Measurements from ENCODE around the gene PREX1.
"Not testable (repeated sequence)": the region's sequence is repeated elsewhere in the genome, so short reads cannot be mapped to it uniquely, and the experiment has no call there.

Gene PREX1

DNA sequence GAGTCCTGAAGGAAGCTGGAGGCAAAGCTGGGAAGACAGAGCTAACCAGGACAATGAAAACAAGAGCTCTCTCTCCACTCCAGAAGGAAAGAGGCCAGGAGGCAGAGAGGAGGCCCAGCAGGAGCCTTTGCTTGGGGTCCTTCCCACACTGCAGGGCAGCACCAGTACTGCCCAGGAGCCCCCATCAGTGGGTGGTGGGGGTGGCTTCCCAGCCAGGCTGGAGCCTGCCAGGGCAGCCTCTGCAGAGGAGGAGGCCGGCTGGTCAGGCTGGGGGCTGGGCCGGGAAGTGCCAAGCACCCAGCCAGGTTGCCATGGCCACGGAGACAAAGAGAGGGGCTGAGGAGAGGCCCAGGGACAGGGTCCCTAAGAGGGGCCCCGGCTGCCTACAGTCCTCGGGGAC, 33.4 kb downstream of the PREX1 start:
- DNase-seq (ENCODE audit: low spot score), result no peak

DNA sequence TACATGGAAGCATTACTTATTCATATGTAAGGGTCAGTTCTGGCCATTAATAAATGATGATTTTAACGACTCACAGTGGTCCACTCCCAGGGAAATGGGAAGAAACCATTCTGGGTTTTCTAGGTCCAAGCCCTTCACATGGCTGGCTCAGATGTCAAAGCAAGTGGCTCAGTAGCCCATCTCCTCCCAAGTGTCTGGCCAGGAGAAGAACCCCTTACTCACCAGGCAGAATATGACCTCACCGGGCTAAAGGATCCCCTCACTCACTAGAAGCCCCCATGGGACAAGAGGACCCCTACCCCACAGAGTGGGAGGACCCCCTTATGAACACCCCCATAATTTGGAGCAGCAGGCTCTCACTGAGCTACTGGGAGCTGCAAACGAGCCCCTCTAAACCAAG, 34.0 kb downstream of the PREX1 start:
- DNase-seq (ENCODE audit: low spot score), result no peak

DNA sequence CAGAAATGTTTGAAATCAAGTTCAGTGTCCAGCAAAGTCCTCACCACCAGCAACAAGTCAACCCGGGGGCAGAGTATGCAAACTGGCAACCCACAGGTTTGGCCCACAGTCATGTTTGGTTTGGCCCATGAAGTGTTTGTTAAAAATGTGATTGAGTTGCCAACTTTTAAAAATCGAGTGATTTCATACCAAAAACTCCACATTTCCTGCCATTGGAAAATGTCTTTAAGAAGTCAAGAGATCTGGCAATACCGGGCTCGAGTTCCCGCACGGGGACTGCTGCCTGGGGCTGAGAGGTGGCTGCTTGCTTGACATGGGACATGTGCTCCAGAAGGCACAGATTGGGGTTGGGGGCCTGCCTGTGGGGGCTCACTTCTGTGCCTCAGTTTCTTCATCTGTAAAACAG, 36.1 kb downstream of the PREX1 start:
- DNase-seq (ENCODE audit: low spot score), result no peak

DNA sequence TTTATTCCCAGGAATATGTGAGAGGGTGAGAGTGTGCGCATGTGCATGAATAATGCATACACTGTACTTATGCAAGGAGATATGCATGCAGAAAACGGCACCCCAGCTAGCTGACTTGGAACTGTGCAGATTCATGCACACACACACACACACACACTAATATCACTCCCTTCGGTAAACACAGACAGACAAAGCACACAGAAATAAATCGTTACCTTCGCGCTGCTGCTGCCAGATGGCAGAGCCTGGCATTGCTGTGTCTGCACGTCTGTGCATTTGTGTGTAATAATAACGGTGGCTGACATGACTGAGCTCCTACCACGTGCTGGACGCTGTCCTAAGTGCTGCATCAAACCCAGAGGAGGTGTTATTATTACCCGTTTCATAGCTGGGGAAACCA, 36.8 kb downstream of the PREX1 start:
- DNase-seq (ENCODE audit: low spot score), result no peak

DNA sequence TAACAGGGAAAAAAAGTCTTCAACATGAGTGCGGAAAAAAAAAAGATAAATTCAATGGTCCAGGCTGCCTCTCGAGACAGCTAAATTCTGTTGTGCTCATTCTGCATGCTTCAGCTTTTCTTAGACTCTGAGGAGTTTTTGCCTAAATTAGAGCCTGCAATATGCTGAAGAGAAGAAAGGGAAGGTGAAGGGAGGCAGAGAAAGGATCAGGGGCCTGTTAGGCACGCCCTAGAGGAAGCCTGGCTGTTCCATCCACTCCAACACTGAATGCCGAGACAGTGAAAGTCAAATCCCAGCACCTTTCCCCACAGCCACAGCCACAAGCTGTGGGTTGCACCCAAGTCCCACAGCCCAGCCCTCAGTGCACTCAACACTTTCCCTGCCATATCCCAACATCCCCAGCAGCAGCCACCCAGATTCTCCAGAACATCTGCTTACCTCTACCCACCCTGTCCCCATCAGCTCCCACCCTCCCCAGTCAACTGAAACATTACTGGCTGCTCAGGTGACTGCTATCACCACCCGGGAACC, 37.3 kb downstream of the PREX1 start:
- DNase-seq (ENCODE audit: low spot score), result no peak

DNA sequence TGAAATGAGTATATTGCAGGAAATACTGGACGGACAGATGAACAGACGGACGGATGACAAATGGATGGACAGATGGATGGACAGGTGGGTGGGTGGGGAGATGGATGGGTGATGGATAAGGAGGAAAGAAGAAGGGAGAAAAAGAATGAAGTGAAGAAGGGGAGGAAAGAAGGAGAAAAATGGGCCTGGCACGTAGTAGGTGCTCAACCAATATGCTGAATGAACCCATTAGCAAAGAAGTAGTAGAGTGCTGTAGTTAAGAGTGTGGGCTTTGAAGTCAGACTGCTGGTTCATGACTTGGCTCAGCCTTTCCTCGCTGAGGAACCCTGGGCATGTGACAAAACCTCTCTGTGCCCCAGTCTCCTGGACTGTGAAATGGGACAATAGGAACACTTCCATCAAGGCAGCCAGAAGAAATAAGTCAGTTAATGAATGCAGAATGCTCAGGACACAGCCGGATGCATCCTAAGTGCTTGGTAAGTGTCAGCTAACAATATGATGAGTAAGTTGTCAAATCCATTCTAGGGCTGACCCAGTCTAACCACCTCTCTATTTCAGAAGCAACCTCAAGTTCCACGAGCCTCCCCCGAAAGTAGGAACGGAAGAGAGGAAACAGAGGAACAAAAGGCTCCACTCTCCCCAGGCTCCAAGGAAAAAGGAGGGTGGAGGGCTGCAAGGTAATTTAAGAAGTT, 37.9 kb downstream of the PREX1 start:
- DNase-seq (ENCODE audit: low spot score), result peak; percentile 3

DNA sequence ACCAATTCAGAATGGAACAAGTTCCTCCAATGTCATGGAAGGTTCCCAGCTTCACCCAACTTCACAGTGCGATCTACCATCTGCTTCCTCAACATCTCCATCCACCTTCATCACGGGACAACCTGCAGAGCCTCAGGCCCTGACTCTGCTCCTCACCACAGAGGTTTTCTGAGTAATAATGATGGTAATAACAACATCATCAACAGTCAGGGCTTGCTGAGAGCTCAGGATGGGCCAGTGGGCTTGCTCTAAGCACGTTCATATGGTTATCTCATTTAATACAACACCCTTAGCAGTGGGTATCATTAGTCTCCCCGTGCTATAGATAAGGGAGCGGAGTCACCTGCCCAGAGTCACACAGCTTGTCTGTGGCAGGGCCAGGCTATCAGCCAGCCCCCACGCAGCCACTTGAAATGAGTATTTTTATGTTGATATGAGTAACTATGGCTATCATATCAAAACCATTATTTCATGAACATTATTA, 38.6 kb downstream of the PREX1 start:
- no peak for DNase-seq (ENCODE audit: low spot score)

DNA sequence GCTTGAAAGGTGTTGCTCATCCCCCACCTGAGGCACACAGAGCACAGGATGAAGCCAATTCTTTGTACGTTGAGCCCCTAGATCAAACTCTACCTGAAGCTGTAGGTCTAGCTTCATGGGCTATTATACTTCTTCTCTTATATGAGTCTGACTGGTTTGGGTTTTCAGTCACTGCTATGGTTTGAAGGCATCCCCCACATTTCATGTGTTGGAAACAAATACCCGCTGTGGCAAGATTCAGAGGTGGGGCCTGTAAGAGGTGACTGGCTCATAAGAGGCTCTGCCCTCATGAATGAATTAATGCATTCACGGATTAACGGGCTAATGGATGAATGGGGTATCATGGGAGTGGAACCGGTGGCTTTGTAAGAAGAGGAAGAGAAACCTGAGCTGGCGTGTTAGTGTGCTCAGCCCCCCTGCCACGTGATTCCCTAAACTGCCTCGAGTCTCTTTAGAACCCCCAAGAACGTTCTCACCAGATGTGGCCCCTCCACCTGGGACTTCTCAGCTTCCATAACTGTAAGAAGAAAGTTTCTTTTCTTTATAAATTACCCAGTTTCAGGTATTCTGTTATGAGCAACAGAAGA, 39.2 kb downstream of the PREX1 start:
- DNase-seq (ENCODE audit: low spot score), result no peak

DNA sequence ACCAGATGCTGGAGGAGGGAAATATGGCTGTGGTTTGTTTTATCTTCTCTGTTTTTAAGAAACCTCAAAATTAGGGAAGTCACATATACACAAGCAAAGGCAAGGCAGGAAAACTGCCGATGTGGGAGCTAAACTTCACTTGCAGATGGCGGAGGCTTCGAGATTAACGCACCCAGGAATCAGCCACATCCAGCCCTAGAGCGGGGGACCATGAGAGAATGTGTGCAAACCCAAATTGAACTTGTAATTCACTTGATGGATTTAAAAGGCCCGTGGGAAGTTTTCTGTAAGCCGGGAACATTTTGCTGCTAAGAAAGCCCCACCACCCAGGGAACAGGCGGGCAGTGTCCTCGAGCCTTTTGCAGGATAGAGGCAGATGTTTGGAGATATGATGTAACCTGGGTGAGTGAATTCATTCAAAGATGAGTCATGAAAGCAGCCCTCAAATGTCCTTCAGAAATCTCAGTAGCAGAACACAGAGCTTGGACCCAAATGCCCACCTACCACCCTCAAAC, 39.9 kb downstream of the PREX1 start:
- DNase-seq (ENCODE audit: low spot score), result peak; percentile 10

DNA sequence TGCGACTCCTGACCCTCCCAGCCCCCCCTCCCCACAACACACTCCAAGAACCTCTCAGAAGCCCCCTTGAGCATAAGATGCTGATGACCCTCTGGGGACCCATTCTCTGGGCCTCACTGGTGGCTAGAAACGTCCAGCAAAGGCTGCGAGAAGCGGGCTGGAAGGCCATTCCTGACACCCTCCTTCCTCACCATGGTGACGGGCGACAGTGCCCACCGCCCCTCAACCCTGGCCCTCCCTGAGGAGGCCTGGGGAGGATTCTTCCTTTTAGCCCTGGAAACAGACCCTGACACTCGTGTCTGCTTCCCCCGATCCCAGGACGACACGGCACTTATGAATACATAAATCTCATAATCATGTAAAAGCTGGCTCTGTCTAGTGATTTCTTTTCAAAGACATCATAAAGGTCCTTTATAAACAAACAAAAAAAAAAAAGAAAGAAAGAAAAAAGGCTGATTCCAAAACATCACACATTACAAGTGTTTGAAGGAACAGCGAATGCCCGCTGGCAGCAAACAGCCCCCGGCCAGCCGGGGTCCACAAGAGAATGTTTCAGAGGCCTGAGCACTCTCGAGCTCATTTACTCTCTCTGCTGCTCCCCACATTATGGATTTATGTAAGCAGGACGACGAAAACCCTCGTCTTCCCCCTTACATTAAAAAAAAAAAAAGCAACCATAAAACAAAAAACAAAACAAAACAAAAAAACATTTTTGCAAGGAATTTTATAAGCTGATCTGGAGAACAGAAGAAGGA, 40.7 kb downstream of the PREX1 start:
- DNase-seq (ENCODE audit: low spot score), result no peak

DNA sequence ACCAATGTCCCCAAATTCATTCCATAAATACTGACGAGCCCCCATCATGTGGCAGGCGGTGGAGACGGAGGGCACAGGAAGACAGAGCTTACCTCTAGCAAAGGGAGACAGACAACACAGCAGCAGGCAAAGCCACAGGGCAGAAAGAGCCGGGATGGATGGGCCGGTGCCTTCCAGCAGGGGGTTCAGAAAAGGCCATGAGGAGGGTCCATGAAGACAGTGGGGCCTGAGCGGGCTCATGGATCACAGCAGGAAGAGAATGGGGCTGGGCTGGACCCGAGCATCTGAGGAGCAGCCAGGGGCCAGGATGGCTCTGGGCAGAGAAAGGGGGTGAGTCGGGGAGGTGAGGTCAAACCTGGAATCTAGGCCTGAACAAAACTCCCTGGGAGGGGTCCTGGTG, 42.0 kb downstream of the PREX1 start:
- no peak for DNase-seq (ENCODE audit: low spot score)

DNA sequence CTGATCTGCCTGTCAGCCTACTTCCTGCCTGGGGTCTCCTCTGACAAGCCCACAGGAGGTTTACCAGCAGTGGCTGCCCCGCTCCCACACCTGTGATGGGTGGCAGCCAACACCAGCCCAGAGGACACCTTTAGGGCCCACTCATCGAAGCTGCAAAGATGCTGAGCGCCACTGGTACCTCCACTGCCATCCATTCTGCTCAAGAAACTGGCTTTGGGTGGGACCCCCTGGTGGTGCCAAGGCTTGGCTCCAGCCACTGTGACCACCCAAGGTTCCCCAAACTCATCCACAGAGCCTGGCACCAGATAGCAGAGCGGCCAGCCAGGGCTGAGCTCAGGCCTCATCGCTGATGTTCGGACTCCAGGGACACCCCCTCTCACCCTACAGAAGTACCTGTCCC, 42.5 kb downstream of the PREX1 start:
- DNase-seq (ENCODE audit: low spot score), result no peak

DNA sequence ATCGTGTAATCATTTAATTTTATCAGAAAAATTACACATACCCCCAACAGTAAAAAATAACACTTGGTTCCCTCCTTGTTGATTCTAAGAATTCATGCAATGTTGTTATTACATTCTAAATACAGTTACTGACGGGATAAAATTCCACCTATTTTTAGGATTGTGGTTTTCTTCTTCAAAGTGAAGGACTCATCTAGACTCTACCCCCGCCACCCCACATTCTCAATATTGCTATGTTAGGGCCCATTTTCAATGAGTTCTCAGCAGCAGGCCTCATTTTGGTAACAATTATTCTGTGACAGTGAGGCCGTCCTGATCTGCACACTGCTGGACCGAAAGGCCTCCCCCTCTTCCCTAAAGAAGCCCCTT, 43.5 kb downstream of the PREX1 start:
- DNase-seq (ENCODE audit: low spot score), result no peak

DNA sequence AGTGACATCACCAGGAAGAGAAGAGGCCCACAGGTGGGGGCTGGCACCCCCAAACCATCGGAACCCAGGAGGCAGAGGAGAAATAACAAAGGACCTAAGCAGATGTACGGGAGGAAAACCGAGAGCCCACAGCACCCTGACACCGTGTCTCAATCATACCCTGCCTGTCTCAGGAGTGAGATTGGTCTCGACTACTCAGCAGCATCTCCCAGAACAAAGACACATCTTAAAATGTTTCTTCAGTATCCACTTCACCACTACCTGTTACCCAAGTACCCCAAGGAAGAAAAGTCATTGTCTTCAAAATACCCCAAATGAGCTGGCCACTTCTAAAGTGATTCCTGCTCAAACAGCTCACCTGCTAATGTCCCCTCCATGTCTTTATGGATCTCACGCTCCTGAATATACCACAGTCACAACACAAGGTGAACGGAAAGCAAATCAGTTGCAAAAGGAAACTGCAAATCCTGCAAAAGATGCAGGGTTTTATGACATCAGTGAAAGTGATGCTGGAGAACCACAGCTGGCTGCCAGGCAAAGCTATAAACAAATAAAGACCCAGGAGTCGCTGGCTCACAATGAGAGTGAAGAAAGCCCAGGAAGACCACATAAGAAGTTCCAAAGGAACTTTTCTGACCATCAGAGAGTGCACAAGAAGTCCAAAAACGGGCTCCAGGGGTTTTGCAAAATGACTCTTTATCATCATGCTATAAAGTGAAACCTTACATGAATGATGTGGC, 44.1 kb downstream of the PREX1 start:
- DNase-seq (ENCODE audit: low spot score), result no peak

DNA sequence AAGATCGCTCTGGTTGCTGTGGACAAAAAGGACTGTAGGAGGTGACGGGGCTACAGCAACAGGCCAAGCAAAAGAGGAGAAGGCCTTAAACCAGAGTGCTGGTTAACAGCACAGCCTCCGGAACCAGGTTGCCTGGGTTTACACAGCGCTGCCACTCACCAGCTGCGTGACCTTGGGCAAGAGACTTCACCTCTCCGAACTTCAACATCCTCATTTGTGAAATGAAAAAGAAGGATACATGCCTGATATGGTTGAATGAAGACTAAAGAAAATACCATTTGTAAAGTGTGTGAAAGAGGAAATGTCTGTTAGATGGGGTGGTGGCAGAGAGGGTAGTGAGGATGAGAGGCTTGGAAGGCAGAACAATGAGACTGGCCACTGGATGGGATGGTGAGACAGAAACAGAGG, 44.9 kb downstream of the PREX1 start:
- no peak for DNase-seq (ENCODE audit: low spot score)

DNA sequence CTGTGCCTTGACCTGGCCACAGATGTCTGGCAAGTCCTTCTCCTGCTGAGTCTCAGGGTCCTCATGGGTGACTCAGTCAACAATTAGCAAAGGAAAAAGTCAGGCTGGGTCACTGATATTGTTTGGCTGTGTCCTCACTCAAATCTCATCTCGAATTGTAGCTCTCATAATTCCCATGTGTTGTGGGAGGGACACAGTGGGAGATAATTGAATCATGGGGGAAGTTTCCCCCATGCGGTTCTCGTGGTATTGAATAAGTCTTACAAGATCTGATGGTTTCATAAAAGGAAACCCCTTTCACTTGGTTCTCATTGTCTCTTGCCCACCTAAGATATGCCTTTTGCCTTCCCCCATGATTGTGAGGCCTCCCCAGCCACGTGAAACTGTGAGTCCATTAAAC, 45.7 kb downstream of the PREX1 start:
- DNase-seq (ENCODE audit: low spot score), result no peak

DNA sequence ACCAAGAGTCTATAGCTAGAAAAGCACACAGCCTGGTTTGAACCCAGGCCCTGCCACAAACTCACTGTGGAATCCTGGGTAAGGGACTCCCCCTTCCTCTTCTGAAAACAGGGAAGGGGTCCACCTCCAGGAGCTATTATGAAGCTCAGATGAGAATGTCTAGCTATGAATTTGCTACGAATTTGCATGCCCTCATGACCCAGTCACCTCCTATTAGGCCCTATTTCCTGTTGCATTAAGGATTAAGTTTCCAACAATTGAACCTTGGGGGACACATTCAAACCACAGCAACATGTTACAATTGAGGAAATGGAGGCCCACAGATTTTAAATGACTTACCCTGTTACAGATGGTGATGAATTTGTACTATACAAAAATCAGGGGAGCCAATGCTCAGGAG, 46.2 kb downstream of the PREX1 start:
- DNase-seq (ENCODE audit: low spot score), result no peak

DNA sequence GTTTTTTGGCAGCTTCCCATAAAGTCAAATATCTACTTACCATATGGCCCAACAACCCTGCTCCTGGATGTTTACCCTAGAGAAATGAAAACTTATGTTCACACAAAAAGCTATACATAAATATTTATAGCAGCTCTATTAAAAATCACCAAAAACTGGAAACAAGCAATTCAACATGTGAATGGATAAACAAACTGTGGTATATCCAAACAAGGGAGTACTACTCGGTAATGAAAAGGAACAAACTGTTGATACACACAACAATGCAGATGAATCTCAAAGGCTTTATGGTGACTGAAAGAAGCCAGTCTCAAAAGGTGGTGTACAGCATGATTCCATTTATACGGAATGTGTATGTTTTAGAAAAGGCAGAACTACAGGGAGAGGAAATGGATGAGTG, 48.4 kb downstream of the PREX1 start:
- no peak for DNase-seq (ENCODE audit: low spot score)

DNA sequence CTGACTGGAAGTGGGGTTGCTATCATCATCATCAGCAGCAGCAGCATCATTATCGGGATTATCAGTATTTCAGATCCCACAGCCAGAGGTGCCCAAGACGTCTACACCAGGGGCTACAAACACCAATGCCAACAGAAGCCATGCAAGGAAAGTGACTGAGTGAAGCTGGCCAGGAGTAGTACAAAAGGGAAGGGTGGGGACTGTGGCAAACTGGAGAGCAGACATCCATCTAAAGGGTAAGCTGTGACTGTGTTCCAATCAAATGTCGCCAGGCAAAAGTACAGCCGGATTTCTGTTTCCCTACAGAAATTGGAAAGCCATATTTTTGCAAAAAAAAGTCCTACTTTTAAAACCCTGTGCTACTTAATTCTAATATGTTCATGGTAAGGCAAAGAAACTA, 50.0 kb downstream of the PREX1 start:
- DNase-seq (ENCODE audit: low spot score), result no peak

DNA sequence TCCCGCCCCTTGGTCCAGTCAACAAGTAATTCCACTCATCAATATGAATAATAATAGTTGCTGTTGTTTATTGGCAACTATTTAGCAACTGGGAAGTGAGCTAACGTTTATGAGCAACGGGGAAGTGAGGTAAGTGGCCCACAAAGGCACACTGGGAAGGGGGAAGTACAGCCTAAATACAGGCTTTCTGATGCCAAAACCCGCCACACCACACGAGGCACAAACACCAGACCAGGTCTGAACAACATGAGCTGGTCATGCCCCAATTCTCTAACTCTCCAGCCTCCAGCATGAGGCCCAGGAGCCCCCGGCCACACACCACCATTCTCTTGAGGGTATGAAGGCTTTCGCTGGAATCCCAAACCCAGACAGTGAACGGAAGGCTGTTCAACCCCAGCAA, 50.8 kb downstream of the PREX1 start:
- DNase-seq (ENCODE audit: low spot score), result no peak

DNA sequence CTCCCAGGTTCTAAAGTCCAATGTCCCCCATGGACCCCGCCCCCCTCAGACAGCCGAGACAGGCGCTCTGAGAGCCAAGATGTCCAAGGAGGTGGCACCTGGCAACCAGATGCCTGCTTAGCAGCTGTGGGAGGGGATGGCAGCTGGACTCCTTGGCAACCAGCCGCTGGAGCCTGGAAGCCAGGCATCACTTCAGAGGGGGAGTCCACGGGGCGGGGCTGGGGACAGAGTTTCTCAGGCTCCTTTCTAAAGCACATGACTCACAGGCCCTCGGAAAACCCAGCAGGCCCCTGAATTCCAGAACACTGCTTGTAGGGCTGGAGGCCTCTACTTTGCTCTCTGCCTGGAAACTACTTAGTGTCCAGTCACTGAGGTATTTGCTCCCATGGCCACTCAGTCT, 51.5 kb downstream of the PREX1 start:
- peak; percentile 23 for DNase-seq (ENCODE audit: low spot score)

DNA sequence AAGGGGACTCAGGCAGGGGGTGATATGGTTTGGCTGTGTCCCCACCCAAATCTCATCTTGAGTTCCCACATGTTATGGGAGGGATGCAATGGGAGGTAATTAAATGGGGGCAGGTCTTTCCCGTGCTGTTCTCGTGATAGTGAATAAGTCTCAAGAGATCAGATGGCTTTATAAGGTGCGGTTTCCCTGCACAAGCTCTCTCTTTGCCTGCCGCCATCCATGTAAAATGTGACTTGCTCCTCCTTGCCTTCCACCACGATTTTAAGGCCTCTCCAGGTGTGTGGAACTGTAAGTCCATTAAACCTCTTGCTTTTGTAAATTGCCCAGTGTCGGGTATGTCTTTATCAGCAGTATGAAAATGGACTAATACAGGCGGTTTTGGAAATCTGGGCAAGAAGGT, 52.3 kb downstream of the PREX1 start:
- not testable (repeated sequence) for DNase-seq (ENCODE audit: low spot score)
